ENCODE measurements around the gene PTGDR. TPM values are rescaled to one million over a fixed set of nuclear protein-coding genes. Genes with fewer than 3 reads are reported as not detected.

PTGDR gene
- total and polyA plus RNA-seq, 9 of the 15 experiments (the other 6 are each of a cell fraction or from before 2014, with no cell fraction given): not detected

DNA sequence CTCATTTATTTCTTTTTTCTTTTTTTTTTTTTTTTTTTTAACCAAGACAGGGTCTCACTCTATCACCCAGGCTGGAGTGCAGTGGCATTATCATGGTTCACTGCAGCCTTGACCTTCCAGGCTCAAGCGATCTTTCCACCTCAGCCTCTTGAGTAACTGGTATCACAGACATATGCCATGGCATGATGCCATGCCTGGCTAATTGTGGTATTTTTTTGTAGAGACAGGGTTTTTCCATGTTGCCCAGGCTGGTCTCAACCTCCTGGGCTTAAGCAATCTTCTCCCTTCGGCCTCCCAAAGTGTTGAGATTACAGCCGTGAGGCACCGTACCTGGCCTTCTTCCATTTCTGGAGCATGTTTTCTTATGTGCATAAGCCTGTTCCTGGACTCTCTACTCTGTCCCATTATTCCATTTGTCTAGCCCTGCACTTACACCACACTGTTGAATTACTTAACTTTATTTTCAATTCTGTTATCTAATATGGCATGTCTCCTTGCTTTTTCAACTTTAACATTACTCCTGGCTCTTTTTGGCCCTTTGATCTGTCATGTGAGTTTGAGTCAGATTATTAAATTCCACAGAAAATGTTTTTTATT is 47.9 kb upstream of the PTGDR start:
- ChIA-PET CTCF (ENCODE audit: low intra/inter-chr PET ratio) (no interaction called here), POLR2A (no interaction called here)
- Histone ChIP-seq H3K4me1 (replicated peaks in 1 of 2; ENCODE audit: control insufficient read depth in 2 of 2, insufficient read depth in 2 of 2, low read length in 2 of 2) (no peaks in the 10 kb centered on the region), H3K79me2 (ENCODE audit: control insufficient read depth, insufficient read depth, low read length) (no peaks in the 10 kb centered on the region), H3K9ac (ENCODE audit: insufficient read depth in 1 of 2, low read depth in 2 of 2, low read length in 2 of 2) (no peak overlapping the region), H4K20me1 (replicated peaks; ENCODE audit: control insufficient read depth, insufficient read depth, low read length) (no peaks in the 10 kb centered on the region), H3K9me3 (replicated peaks; ENCODE audit: control insufficient read depth, insufficient read depth, low read depth, low read length) (no peaks in the 10 kb centered on the region), H3K36me3 (ENCODE audit: control insufficient read depth, insufficient read depth, low read length) (no peaks in the 10 kb centered on the region), H3K27ac (ENCODE audit: extremely low read depth, low read depth, low read length) (no peak overlapping the region), H3K27me3 (ENCODE audit: control insufficient read depth in 2 of 2, insufficient read depth in 2 of 2, low read length in 2 of 2) (no peaks in the 10 kb centered on the region), H3K9me1 (ENCODE audit: control insufficient read depth, insufficient read depth, low read length) (no peaks in the 10 kb centered on the region), H3K4me3 (no peak overlapping the region), H2AFZ (ENCODE audit: low read depth, low read length) (no peak overlapping the region), H3K4me2 (ENCODE audit: insufficient read depth, low read length) (no peak overlapping the region)
- BruUV-seq (replicated peaks): no TSS peak
- intact Hi-C loops (cut with micrococcal nuclease): no loop called here
- DNase-seq (ENCODE audit: extremely low read depth in 1 of 4, low spot score in 3 of 4) (no peak), FAIRE-seq (no peak), ATAC-seq (no peak)
- WGBS (ENCODE audit: insufficient coverage, low coverage, missing lambda C conversion rate): 4% methylated on average over 4 of the region's 4 CpGs
- no peak for TF ChIP-seq TRIM28 (IDR thresholded peaks at IDR 0.05)
- TF ChIP-seq, protein P1, sequence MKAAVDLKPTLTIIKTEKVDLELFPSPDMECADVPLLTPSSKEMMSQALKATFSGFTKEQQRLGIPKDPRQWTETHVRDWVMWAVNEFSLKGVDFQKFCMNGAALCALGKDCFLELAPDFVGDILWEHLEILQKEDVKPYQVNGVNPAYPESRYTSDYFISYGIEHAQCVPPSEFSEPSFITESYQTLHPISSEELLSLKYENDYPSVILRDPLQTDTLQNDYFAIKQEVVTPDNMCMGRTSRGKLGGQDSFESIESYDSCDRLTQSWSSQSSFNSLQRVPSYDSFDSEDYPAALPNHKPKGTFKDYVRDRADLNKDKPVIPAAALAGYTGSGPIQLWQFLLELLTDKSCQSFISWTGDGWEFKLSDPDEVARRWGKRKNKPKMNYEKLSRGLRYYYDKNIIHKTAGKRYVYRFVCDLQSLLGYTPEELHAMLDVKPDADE (conservative IDR thresholded peaks at IDR 0.05; ENCODE audit: control insufficient read depth, low read depth, low read length): no peak
- TF ChIP-seq ZNF76 (CRISPR knock-in tag; IDR thresholded peaks at IDR 0.05; ENCODE audit: borderline replicate concordance): no peak
- TF ChIP-seq, protein P2, sequence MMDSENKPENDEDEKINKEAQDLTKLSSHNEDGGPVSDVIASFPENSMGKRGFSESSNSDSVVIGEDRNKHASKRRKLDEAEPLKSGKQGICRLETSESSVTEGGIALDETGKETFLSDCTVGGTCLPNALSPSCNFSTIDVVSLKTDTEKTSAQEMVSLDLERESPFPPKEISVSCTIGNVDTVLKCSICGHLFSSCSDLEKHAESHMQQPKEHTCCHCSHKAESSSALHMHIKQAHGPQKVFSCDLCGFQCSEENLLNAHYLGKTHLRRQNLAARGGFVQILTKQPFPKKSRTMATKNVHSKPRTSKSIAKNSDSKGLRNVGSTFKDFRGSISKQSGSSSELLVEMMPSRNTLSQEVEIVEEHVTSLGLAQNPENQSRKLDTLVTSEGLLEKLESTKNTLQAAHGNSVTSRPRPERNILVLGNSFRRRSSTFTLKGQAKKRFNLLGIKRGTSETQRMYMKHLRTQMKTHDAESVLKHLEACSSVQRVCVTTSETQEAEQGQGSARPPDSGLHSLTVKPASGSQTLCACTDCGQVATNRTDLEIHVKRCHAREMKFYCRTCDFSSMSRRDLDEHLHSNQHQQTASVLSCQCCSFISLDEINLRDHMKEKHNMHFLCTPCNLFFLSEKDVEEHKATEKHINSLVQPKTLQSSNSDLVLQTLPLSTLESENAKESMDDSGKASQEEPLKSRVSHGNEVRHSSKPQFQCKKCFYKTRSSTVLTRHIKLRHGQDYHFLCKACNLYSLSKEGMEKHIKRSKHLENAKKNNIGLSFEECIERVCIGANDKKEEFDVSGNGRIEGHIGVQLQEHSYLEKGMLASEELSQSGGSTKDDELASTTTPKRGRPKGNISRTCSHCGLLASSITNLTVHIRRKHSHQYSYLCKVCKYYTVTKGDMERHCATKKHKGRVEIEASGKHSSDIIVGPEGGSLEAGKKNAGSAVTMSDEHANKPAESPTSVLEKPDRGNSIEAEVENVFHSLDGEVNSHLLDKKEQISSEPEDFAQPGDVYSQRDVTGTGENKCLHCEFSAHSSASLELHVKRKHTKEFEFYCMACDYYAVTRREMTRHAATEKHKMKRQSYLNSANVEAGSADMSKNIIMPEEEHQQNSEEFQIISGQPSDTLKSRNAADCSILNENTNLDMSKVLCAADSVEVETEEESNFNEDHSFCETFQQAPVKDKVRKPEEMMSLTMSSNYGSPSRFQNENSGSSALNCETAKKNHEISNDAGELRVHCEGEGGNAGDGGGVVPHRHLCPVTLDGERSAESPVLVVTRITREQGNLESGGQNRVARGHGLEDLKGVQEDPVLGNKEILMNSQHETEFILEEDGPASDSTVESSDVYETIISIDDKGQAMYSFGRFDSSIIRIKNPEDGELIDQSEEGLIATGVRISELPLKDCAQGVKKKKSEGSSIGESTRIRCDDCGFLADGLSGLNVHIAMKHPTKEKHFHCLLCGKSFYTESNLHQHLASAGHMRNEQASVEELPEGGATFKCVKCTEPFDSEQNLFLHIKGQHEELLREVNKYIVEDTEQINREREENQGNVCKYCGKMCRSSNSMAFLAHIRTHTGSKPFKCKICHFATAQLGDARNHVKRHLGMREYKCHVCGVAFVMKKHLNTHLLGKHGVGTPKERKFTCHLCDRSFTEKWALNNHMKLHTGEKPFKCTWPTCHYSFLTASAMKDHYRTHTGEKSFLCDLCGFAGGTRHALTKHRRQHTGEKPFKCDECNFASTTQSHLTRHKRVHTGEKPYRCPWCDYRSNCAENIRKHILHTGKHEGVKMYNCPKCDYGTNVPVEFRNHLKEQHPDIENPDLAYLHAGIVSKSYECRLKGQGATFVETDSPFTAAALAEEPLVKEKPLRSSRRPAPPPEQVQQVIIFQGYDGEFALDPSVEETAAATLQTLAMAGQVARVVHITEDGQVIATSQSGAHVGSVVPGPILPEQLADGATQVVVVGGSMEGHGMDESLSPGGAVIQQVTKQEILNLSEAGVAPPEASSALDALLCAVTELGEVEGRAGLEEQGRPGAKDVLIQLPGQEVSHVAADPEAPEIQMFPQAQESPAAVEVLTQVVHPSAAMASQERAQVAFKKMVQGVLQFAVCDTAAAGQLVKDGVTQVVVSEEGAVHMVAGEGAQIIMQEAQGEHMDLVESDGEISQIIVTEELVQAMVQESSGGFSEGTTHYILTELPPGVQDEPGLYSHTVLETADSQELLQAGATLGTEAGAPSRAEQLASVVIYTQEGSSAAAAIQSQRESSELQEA (IDR thresholded peaks at IDR 0.05; ENCODE audit: low read depth): no peak
- no peak for TF ChIP-seq ZNF224 (CRISPR knock-in tag; IDR thresholded peaks at IDR 0.05)
- no peak for TF ChIP-seq ZBTB17 (CRISPR knock-in tag; IDR thresholded peaks at IDR 0.05)
- no peak for TF ChIP-seq ZNF253 (CRISPR knock-in tag; conservative IDR thresholded peaks at IDR 0.05)
- TF ChIP-seq STAT5A (IDR thresholded peaks at IDR 0.05; ENCODE audit: borderline replicate concordance, low read length): no peak
- no peak for TF ChIP-seq TRIM24 (IDR thresholded peaks at IDR 0.05)
- in situ Hi-C loops (cut with MboI): no loop called here
